Fibroblast of skin of abdomen (primary cell): ENCODE results near the gene IGFBP6.
"Not testable (repeated sequence)": the region's sequence is repeated elsewhere in the genome, so short reads cannot be mapped to it uniquely, and the experiment has no call there.

Experiments
- DNase-seq: peaks from one replicate; pipeline ENCODE4 v3.0.0-alpha.2; 2013

Gene IGFBP6

GRCh38 chr12:53098354-53098981 lies 1.0 kb downstream of the IGFBP6 start:
- DNase-seq, result peak; percentile 81

- DNase-seq, result peak; percentile 96
These were observed 1.8 kb downstream of the IGFBP6 start for GRCh38 chr12:53099071-53099882.

- no peak for DNase-seq
These were observed 3.1 kb downstream of the IGFBP6 start for GRCh38 chr12:53100466-53101151.

GRCh38 chr12:53101266-53101665 lies 3.8 kb downstream of the IGFBP6 start:
- DNase-seq, result no peak

- DNase-seq, result no peak
These were observed 4.7 kb downstream of the IGFBP6 start for GRCh38 chr12:53101931-53102781.

- DNase-seq, result no peak
These were observed 5.7 kb downstream of the IGFBP6 start, which contains the start of gene SOAT2 for GRCh38 chr12:53102883-53103807. Gene SOAT2, plus strand, starts transcription at chr12:53103486. Its CDS starts 92 bp downstream, at chr12:53103578.

GRCh38 chr12:53103860-53104305 lies 6.4 kb downstream of the IGFBP6 start:
- no peak for DNase-seq

- DNase-seq, result no peak
These were observed 7.8 kb downstream of the IGFBP6 start for GRCh38 chr12:53105256-53105655.

- no peak for DNase-seq
These were observed 8.4 kb downstream of the IGFBP6 start for GRCh38 chr12:53105712-53106439.

- DNase-seq, result no peak
These were observed 9.7 kb downstream of the IGFBP6 start for GRCh38 chr12:53107122-53107521.

- DNase-seq, result not testable (repeated sequence)
These were observed 15.0 kb downstream of the IGFBP6 start for GRCh38 chr12:53112431-53112830.

- no peak for DNase-seq
These were observed 15.8 kb downstream of the IGFBP6 start for GRCh38 chr12:53113136-53113705.

- DNase-seq, result no peak
These were observed 16.5 kb downstream of the IGFBP6 start for GRCh38 chr12:53113951-53114350.

GRCh38 chr12:53115112-53115890 lies 17.8 kb downstream of the IGFBP6 start:
- DNase-seq, result no peak

GRCh38 chr12:53115891-53116648 lies 18.6 kb downstream of the IGFBP6 start:
- no peak for DNase-seq

- DNase-seq, result no peak
These were observed 21.4 kb downstream of the IGFBP6 start for GRCh38 chr12:53118751-53119300.

GRCh38 chr12:53120685-53121525 lies 23.4 kb downstream of the IGFBP6 start:
- DNase-seq, result no peak
